GM18858 (cell line): ENCODE measurements around the gene MS4A4A.
"Not testable (repeated sequence)": the region's sequence is repeated elsewhere in the genome, so short reads cannot be mapped to it uniquely, and the experiment has no call there.

Experiments
- ATAC-seq: cut with Tn5 transposase; IDR thresholded peaks from one replicate; pipeline ENCODE4 v1.9.1; 2021; ENCODE audit not compliant: unreplicated experiment

Gene MS4A4A

GRCh38 chr11:60280412-60280811 is at the start of gene MS4A4A:
MS4A4A (plus strand) TSS chr11:60280666; CDS start chr11:60280676, 10 bp downstream.
- ATAC-seq: no peak

- no peak for ATAC-seq
Observed at GRCh38 chr11:60230681-60231080, 49.8 kb upstream of the MS4A4A start.

DNA sequence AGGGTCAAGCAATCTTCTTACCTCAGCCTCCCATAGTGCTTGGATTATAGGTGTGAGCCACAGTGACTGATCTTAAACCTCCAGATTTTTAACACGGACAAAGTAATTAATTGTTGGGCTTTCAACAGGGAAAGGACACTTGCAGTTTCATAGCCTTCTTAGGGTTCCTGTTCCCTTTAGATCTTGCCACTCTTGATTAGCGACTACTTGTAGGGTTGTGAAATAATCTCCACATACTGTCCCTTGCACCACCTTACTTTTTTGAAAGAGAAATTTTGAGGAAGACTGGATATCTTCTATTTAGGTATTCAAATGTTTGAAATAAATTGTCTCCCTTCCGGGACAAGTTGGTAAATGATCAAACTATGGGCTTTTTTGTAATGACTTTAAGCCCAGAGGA is 45.1 kb upstream of the MS4A4A start:
- ATAC-seq: no peak

- no peak for ATAC-seq
Observed at GRCh38 chr11:60240662-60241061, 39.8 kb upstream of the MS4A4A start.

DNA sequence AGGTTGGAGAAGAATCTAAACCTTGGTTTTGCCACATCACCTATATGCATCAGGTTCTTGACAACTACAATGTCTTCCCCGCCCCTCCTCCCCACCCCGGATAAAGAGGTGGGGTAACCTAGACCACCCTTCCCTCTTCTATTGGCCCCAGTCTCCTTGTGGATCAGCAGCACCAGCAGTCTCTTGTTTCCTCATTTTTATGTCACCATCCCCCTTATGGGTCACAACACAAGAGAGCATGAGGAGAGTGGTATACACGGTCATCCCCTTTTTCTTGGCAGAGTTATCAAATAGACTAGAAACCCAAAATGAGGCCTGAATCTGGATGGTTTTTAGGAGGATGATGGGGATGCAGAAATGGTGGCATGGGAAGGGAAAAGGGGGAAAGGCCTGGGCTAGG is 38.7 kb upstream of the MS4A4A start:
- no peak for ATAC-seq

GRCh38 chr11:60242740-60243239 is 37.7 kb upstream of the MS4A4A start, which contains the start of gene MS4A4E:
MS4A4E (minus strand) TSS chr11:60243137; CDS start chr11:60230055, 13,082 bp downstream.
- ATAC-seq: no peak

- ATAC-seq: no peak
Observed at GRCh38 chr11:60251485-60252212, 28.8 kb upstream of the MS4A4A start.

DNA sequence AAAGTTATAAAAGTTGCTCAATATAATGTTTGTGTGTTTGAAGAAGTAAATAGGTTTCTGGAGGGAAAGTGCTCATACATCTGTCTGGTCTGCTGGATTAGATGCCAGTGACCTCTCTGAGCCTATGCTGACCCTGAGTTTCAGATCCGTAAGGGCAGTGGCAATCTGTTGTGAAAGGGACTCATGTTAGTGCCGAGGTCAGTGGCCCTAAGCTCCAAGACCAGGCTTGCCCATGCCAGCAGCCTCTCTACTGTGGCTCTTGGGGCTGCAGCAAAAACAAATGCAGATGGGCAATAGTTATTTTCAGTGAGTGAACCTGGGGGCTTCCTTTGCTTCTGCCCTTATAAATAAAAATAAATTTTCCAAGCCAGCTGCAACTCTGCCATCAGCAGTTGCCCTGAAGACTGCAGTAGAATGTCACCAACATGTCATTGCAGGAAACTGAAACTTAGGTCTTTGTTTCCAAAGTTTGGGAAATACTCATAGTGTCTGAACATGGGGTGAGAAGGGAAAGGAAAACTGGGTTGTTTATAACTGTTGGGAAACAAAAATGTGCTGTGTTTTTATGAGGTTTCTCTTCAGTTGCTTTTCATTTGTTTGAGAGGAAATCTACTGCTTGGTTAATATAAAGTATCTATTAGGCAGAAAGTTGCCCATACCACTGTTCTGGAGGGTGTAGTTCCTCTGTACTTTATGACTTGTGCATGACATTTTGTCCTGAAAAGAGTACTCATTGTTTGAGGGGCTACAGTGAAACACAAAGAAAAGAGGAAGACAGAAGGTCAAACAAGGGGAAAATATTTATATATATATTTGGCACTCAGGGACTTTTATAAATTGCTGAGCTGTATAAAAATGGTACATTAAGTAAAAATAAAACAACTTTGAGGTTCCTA is 28.0 kb upstream of the MS4A4A start:
- ATAC-seq: no peak

GRCh38 chr11:60257956-60258722 is 22.3 kb upstream of the MS4A4A start:
- ATAC-seq: no peak

DNA sequence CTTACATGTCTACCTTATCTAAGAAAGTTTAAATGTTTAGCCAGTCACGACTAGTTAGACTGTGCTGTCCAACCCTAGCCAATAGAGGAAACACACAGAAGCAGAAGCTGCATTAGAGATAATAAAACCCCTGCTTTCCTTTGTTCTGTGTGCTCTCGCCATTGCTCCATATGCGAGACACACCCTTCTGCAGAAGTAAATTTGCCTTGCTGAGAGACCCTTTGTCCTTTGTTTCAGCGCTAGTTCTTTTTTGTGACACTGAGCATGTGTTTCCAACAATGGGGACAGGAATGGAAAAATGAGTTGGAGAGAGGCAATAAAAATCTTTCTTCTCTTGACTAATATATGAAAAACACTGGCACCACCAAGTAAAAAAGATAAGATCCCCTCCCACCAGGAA is 19.5 kb upstream of the MS4A4A start:
- ATAC-seq: no peak

DNA sequence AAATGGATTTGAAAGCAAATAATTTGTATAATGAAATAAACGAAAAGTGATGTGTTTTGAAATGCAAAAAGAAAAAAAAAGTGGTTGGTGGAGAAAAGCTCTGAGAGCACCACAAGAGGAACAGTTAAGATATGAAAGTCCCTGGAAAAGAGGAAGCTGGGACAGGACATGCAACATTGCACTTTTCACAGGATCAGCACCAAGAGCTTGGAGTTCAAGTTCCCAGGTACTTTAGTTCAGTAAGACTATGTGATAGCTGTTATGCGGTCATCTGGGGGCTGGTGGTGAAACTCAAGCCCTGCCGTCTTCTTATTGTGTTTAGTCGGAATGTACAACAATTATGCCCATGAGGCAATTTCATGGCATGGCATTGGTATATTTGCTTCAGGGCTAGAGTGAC is 17.1 kb upstream of the MS4A4A start:
- no peak for ATAC-seq

- no peak for ATAC-seq
Observed at GRCh38 chr11:60264644-60265043, 15.8 kb upstream of the MS4A4A start.

- ATAC-seq: no peak
Observed at GRCh38 chr11:60265373-60266214, 14.9 kb upstream of the MS4A4A start.

DNA sequence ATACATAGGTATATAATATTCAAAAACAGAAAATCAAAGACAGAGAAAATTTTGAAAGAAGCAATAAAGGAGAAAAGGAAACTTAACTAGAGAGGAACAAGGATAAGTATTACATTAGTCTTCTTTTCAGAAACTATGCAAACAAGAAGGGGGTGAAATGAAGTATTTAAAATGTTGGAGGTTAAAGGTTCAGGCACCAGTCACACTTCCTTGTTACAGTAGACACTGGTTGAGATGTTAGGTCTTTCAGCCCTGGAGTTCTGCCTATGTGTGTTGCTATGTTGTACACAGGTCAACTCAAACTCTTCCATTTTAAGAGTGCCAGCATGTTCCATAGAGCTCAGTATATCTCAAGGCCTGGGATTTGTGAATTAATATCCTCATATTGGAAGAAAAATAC is 6.0 kb upstream of the MS4A4A start:
- no peak for ATAC-seq

DNA sequence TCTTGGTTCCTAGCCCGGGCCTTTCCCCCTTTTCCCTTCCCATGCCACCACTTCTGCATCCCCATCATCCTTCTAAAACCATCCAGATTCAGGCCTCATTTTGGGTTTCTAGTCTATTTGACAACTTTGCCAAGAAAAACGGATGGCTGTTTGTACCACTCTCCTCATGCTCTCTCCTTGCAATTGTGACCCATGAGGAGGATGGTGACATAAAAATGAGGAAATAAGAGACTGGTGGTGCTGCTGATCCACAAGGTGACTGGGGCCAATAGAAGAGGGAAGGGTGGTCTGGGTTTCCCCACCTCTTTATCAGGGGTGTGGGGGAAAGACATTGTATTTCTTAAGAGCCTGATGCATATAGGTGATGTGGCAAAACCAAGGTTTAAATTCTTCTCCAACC is 1.0 kb downstream of the MS4A4A start:
- no peak for ATAC-seq

DNA sequence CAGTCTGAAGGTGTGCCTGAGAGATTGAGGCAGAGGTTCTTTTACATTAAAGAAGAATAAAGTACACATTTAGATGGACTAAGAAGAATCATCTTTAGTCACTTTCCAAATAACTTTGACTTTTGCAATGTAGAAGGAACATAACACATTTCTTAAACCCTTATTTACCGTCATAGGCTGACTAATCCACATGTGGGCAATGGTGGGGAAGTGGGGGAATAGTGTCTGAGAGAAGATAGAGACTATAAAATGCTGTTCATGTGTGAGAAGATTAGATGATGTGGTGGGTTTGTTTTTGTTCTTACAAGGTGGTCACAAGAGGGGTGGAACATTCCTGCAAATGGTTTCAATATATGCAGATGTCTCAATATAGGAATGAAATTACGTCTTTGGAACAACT is 1.8 kb downstream of the MS4A4A start:
- no peak for ATAC-seq

- not testable (repeated sequence) for ATAC-seq
Observed at GRCh38 chr11:60285411-60286126, 5.1 kb downstream of the MS4A4A start.

GRCh38 chr11:60288531-60288930 is 8.1 kb downstream of the MS4A4A start:
- ATAC-seq: no peak

GRCh38 chr11:60292145-60292544 is 11.7 kb downstream of the MS4A4A start:
- ATAC-seq: no peak

DNA sequence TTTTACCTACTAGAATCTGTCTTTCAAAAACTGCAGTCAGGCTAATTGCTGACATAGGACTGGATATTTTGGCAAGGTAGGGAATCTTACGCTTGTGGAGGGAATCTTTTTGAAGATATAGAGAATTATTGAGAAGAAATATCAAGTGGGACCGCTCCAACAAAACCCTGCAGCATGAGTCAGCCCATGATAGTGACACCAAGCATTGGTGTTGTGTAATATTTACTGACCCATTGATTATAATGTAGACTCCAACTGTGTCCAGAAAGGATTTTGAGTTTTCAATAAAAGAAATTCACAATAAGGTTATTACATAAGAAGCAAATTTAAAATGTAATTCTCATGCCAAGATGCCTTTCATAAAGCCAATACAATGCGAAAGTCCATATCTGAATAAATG is 20.7 kb downstream of the MS4A4A start:
- no peak for ATAC-seq
